ENCODE measurements around the gene CAMK2B. TPM values are rescaled to one million over a fixed set of nuclear protein-coding genes. Genes with fewer than 3 reads are reported as not detected.

CAMK2B gene
- total and polyA plus RNA-seq, 2 experiments from 2014 or later = not detected

GRCh38 chr7:44236333-44236728, 89.1 kb downstream of the CAMK2B start:
- no peaks in the 10 kb centered on the region for H3F3A ChIP-seq (replicated peaks; ENCODE audit: low read depth)
- DNase-seq (ENCODE audit: low spot score) = peak; percentile 51
- ATAC-seq = peak; percentile 56
- no peak overlapping the region for H3K4me3 ChIP-seq
- no peaks in the 10 kb centered on the region for H3K27me3 ChIP-seq (ENCODE audit: insufficient read depth)
- no peak overlapping the region for H3K27ac ChIP-seq (ENCODE audit: low read depth)
- no peaks in the 10 kb centered on the region for H3K36me3 ChIP-seq (ENCODE audit: insufficient read depth)
- no peaks in the 10 kb centered on the region for H3K79me2 ChIP-seq (replicated peaks; ENCODE audit: insufficient read depth)
- no peak overlapping the region for H3K4me2 ChIP-seq
- H2AFZ ChIP-seq = no peak overlapping the region
- Mint-ChIP-seq H3K4me1 (peaks cover 7% of the 10 kb centered on the region), H3K27ac (no peak overlapping the region), H3K27me3 (ENCODE audit: insufficient read depth, low read depth, poor library complexity) (peaks cover 12% of the 10 kb centered on the region), H3K9me3 (no peaks in the 10 kb centered on the region), H3K4me3 (no peak overlapping the region), H3K36me3 (ENCODE audit: low read depth) (no peaks in the 10 kb centered on the region)
- H3K4me1 ChIP-seq (ENCODE audit: insufficient read depth) = no peaks in the 10 kb centered on the region
- H3K9me2 ChIP-seq (ENCODE audit: insufficient read depth) = no peaks in the 10 kb centered on the region
- TF ChIP-seq ZNF114 (CRISPR knock-in tag; IDR thresholded peaks at IDR 0.05) = no peak
- TF ChIP-seq CREB1 (CRISPR knock-in tag; IDR thresholded peaks at IDR 0.05; ENCODE audit: low read depth) = no peak
- TF ChIP-seq ETS1 (IDR thresholded peaks at IDR 0.05) = no peak
- TF ChIP-seq CTCF (conservative IDR thresholded peaks at IDR 0.05; ENCODE audit: low read depth in 2 of 2) = peak; percentile 28 to 53
- no peaks in the 10 kb centered on the region for H4K20me1 ChIP-seq (replicated peaks; ENCODE audit: insufficient read depth)

- no peaks in the 10 kb centered on the region for H3K9me2 ChIP-seq (ENCODE audit: insufficient read depth)
- Mint-ChIP-seq H3K9me3 (no peaks in the 10 kb centered on the region), H3K4me3 (no peak overlapping the region), H3K4me1 (peaks cover 7% of the 10 kb centered on the region), H3K27ac (no peak overlapping the region), H3K27me3 (ENCODE audit: insufficient read depth, low read depth, poor library complexity) (peaks cover 8% of the 10 kb centered on the region), H3K36me3 (ENCODE audit: low read depth) (no peaks in the 10 kb centered on the region)
- H3K4me2 ChIP-seq = no peak overlapping the region
- no peaks in the 10 kb centered on the region for H4K20me1 ChIP-seq (replicated peaks; ENCODE audit: insufficient read depth)
- H3K27ac ChIP-seq (ENCODE audit: low read depth) = no peak overlapping the region
- no peaks in the 10 kb centered on the region for H3K27me3 ChIP-seq (ENCODE audit: insufficient read depth)
- no peak overlapping the region for H3K4me3 ChIP-seq
- peak overlapping the region; percentile 23; the same call in 1 of the 2 replicates for H2AFZ ChIP-seq
- no peaks in the 10 kb centered on the region for H3K36me3 ChIP-seq (ENCODE audit: insufficient read depth)
- H3K4me1 ChIP-seq (ENCODE audit: insufficient read depth) = no peaks in the 10 kb centered on the region
- no peaks in the 10 kb centered on the region for H3F3A ChIP-seq (replicated peaks; ENCODE audit: low read depth)
- no peak for ATAC-seq
- no peak for DNase-seq (ENCODE audit: low spot score)
- H3K79me2 ChIP-seq (replicated peaks; ENCODE audit: insufficient read depth) = no peaks in the 10 kb centered on the region
- no peak for TF ChIP-seq CTCF (conservative IDR thresholded peaks at IDR 0.05; ENCODE audit: low read depth in 2 of 2)
- no peak for TF ChIP-seq ZNF462 (CRISPR knock-in tag; IDR thresholded peaks at IDR 0.05)
- TF ChIP-seq ETS1 (IDR thresholded peaks at IDR 0.05) = no peak
- no peak for TF ChIP-seq STAT1 (IDR thresholded peaks at IDR 0.05; ENCODE audit: unreplicated experiment)
- TF ChIP-seq EZH2 (IDR thresholded peaks at IDR 0.05; ENCODE audit: low read depth, unreplicated experiment) = no peak
These were observed 89.6 kb downstream of the CAMK2B start for GRCh38 chr7:44235582-44236332.

Measured in GM23338 (cell line).